ENCODE measurements around the gene SSH3.
A peak's percentile ranks its signal among the peaks of the same experiment; 100 is the strongest.

Gene SSH3

GRCh38 chr11:67268081-67268961, 35.0 kb upstream of the SSH3 start:
- no peak for DNase-seq

DNA sequence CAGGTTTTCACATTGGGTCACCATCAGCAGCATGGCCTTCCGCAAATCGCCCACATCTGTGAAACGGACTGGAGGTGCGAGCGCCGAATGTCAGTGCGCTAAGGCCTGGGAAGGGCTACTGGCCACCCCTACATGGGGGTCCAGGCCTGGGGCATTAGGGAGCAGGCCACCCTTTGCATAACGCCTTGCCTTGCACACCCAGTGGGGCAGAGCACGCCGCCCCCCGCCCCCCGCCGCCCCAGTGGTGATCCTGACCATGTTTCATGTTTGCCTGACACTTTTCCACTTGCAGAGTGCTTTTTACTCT, 34.4 kb upstream of the SSH3 start:
- DNase-seq: no peak

GRCh38 chr11:67269401-67270255, 33.7 kb upstream of the SSH3 start:
- DNase-seq: no peak

DNA sequence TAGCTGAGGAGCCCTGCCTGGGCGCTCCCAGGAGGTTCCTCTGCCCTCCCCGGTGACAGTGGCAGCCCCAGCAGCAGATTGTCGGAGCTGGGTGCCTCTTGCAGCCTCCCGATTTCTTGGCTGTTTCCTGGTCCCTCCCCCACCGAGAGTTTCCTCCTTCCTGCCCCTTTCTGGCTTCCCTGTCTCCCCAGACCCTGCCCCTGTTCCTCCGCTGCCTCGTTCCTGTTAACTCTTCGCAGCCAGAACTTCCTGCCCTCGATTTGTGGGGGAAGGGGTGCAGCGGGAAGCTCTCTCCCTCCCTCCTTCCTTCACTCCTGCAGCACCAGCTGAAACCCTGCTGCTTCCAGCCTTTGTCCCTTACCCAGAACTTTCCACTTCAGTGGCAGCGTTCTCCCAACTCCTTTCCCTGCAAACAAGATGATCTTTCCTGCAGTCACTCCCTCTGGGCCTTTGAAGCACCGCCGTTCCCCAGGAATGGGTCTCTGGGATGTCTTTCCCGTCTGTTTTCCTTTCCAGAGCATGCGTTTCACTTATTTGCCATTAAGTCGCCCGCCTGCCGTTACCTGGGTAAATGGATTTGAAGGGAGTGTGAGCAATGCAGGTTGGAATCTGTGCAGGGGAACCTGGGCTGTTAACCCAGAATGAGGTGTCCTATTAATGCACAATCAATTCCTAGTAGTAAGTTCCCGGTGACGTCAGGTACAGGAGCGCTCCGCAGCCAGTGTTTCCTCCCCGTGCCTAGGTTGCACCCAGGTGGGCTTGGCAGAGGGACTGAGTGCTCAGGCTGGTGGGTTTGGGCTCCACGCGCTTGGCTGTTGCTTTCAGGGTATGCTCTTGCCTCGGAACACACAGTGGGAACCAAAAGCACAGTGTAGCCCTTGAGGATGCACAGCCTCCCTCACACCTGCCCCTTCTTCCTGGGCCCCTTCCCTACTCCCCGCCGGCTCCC, 32.8 kb upstream of the SSH3 start:
- DNase-seq: no peak

DNA sequence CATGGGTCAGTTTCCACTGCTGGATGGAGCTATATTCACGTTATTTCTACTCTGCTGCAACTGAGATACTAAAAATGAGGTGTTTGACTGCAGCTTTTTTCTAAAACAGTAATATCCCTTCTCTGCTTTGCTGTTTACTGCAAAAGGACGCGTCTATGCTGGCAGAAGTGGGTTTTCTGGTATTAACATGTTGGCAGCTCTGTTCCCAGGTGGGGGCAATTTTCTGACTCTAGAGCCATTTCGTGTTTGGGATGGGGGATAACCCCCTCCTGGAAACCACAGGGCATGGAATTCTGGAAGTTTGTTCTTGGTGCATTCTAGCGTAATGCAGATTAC, 32.2 kb upstream of the SSH3 start:
- no peak for DNase-seq

- peak; percentile 76 for DNase-seq
Observed at GRCh38 chr11:67271541-67272284, 31.6 kb upstream of the SSH3 start.

DNA sequence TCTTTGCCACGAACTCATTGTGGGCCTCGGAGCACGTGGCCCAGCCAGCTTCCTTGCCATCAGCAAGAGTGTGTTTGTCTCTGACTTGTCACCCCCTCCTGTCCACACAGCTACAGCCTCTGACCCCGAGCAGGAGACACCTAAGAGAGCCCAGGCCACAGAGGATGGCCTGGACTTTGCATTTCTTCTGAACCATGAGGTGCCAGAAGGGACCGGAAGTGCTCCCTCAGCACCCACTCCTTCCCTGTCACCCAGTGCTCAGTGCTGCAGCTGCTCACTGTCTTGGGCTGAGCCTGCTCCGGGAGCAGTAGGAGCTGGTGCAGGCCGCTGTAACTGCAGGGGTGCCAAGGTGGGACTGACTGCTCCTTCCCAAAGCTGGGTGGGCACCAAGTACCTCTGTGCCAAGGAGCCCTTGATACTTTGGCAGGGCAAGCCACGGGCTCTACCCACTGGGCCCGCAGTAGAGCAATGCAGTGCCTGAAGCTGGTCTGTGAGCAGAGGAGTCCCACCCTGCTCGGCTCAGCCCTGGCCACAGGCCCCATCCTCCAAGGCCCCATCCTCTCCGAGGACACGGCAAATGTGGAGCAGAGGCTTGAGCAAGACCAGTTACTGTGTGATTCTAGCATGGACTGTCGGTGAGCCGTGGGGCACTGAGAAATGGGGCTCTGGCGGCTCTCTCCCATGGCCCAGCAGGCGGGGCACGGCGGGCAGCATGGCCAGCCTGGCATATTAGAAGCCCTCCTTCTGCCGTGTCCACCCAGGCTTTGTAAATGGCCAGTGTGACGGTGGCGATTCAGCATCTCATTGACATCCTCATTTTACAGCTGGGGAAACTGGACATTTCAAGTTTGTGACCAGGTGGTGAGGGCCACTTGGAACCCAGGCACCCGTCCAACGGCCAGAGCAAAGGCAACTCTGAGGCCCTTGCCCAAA, 30.7 kb upstream of the SSH3 start:
- DNase-seq: no peak

DNA sequence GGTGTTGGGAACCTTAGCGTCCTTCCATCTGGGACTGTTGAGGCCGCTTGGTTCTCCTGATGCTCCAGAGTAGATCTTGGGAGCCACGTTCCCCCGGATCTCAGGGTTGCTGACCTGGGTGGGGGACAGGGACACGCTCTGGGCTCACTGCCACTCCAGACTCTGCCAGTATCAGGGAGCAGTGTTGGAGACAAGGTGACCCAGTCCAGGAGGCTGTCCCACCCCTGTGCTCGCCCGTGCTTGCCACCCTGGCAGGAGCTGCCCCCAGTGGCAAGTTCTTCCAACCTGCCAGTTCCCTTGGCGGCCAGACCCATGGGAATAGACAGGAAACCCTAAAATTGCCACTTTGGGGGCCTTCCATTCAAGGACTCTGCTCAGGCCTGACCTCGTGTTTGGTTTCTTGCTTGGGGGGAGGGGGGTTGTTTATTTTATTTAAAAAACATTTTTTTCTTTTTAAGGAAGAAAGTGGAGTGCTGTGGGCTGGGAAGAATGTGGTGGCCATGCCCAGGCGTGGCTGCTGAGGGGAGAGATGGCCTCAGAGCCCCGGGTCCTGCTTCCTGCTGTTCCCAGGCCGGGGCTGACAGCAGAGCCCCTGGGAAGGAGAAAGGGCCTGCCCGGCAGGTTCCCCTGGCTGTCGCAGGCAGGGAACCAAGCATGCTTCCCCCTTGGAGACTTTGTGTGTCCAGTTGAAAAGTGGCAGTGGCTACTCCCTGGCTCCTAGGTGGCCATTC, 29.9 kb upstream of the SSH3 start:
- DNase-seq: no peak

DNA sequence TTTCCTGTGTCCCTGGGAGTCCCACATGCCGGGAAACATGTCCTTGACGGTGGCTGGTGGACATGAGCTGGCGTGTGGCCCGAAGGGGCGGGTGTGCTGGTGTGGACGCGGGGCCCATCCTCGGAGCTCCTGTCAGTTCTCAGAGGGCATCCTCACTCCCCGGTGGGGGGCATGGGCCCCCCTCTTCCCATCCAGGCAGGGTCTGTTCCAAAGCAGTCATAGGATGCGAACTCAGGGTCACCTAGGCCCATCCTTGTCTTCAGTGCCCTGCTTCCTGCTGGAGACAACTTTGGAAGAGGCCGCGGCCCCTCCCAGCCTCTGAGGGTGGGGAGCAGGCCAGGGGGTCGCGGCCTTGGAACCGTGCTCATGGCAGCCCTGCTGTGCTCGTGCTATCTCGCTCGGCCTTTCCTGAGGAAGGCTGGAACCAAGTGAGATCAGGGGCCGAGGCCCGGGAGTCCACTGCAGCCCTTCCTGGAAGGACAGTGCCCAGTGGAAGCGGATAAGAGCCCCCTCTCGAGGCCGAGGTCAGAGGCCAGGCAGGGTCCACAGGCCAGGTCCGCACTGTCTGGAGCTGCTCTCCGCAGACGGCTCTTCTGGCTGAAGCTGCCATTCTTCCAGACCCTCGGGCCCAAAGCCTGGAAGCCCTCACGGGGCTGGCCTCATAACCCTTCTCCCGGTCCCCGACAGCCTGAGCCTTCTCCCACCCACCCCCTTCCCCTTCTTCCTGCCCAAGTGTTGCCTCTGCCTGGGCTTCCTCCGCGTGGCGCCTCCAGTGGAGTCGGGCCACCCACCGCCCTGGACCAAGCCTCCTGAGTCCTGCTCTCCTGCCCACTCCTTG, 28.3 kb upstream of the SSH3 start:
- DNase-seq: no peak

- DNase-seq: no peak
Observed at GRCh38 chr11:67275606-67276409, 27.5 kb upstream of the SSH3 start.

DNA sequence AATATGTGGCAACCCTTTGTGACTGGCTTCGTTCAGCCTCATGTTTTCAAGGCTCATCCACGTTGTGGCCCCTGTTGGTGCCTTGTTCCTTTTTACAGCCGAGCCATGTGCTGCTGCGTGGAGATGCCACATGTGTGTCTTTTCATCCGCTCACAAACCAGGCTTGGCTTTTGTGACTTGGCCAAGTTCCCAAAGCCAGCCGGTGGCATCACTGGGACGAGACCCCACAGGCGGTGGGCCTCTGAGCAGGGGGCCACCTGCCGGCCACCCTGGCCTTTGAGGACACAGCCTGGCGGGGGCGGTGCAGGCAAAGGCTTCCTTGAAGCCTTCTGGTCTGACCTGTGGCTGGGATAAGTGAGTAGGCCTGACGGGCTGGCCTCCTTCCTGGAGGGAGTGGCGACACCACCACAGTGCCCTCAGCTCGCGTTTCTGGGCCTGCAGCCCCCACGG, 26.5 kb upstream of the SSH3 start:
- no peak for DNase-seq

DNA sequence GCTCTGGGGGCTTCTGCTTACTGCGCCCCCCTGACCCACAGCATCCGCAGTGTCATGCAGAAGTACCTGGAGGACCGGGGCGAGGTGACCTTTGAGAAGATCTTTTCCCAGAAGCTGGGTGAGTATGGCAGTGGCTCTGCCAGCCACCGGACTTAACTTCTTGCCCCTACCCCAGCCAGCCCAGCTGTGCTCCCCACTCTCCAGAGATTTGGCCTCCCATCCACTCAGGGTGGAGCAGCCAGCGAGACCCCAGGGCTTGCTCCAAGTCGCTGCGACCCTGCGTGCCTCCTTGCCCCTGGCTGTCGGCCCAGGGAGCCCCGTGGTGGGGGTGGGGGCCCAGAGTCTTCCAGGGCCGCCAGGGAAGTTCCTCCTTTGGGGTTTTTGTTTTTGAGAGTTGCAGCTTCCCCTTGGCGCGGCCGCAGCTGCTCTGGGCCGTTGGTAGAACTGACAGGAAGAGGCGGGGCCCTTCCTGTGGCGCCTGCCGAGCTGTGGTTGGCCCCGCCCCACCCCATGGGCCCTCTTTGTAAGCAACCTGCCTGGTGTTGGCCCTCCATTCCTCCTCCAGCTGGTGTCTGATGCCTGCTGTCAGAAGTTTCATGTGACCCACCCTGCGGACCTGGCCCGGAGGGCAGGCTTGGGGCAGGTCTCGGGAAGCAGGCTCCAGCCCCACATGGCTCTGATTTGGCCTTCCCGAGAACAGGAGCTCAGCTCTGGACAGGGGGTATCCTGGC, 25.9 kb upstream of the SSH3 start:
- peak; percentile 78 for DNase-seq

GRCh38 chr11:67278135-67278938, 25.0 kb upstream of the SSH3 start:
- no peak for DNase-seq

- DNase-seq: no peak
Observed at GRCh38 chr11:67278939-67279588, 24.3 kb upstream of the SSH3 start.

DNA sequence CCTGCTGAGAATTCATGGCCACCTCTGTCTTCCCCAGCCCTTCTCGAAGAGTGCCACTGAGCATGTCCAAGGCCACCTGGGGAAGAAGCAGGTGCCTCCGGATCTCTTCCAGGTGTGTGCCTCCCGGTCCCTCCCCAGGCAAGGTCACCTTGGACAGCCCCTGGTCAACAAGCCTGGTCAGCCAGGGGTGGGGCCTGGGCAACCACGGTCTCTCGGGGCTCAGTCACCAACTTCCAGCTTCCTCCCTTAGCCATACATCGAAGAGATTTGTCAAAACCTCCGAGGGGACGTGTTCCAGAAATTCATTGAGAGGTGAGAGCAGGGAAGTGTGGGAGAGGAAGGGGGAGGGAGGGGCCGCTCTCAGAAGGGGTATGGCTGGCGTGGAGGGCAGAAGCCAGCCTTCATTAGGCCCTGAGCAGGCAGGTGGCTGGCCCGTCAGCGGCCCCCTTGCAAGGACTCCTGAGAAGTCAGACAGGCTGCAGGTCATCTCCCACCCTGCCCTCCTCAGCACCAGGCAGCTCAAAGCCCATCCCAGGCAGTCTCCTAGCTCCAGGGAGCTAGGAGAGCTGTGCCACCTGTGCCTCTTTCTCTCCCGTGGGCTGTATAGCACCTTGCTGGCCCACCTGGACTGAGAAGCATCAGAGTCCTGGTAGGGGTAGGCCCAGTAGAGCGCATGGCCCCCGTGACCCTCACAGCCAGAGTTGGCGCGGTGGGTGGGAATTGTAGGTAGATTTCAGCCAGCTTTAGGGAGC, 23.6 kb upstream of the SSH3 start:
- no peak for DNase-seq

GRCh38 chr11:67280341-67280787, 23.0 kb upstream of the SSH3 start:
- no peak for DNase-seq

All from NCI-H2107 (cell line).